ENCODE measurements around the gene UTP25. TPM values are rescaled to one million over a fixed set of nuclear protein-coding genes. Genes with fewer than 3 reads are reported as not detected.
A peak's percentile ranks its signal among the peaks of the same experiment; 100 is the strongest.

Gene UTP25
- total RNA-seq (6.2 TPM), polyA plus RNA-seq (2.9 TPM)
- long read RNA-seq, donor 1, result 0 reads
- long read RNA-seq, donor 2, full-length matches to known transcripts, result 2 of 2 reads
- long read RNA-seq, donor 2, partial matches to known transcripts, result 0 of 2 reads
- long read RNA-seq, donor 2, other reads (novel, unspliced or antisense), result 0 of 2 reads
- long read RNA-seq, donor 3, full-length matches to known transcripts, result 4 of 4 reads
- long read RNA-seq, donor 3, partial matches to known transcripts, result 0 of 4 reads
- long read RNA-seq, donor 3, other reads (novel, unspliced or antisense), result 0 of 4 reads
- long read RNA-seq, donor 4, full-length matches to known transcripts, result 1 of 1 reads
- long read RNA-seq, donor 4, partial matches to known transcripts, result 0 of 1 reads
- long read RNA-seq, donor 4, other reads (novel, unspliced or antisense), result 0 of 1 reads
- long read RNA-seq, donor 5, full-length matches to known transcripts, result 2 of 2 reads
- long read RNA-seq, donor 5, partial matches to known transcripts, result 0 of 2 reads
- long read RNA-seq, donor 5, other reads (novel, unspliced or antisense), result 0 of 2 reads
- long read RNA-seq, donor 6, full-length matches to known transcripts, result 1 of 1 reads
- long read RNA-seq, donor 6, partial matches to known transcripts, result 0 of 1 reads
- long read RNA-seq, donor 6, other reads (novel, unspliced or antisense), result 0 of 1 reads
- long read RNA-seq, donor 7, full-length matches to known transcripts, result 2 of 2 reads
- long read RNA-seq, donor 7, partial matches to known transcripts, result 0 of 2 reads
- long read RNA-seq, donor 7, other reads (novel, unspliced or antisense), result 0 of 2 reads
- long read RNA-seq, donor 8, full-length matches to known transcripts, result 1 of 1 reads
- long read RNA-seq, donor 8, partial matches to known transcripts, result 0 of 1 reads
- long read RNA-seq, donor 8, other reads (novel, unspliced or antisense), result 0 of 1 reads
- long read RNA-seq, donor 9, full-length matches to known transcripts, result 2 of 2 reads
- long read RNA-seq, donor 9, partial matches to known transcripts, result 0 of 2 reads
- long read RNA-seq, donor 9, other reads (novel, unspliced or antisense), result 0 of 2 reads
- long read RNA-seq, donor 10, result 0 reads

DNA sequence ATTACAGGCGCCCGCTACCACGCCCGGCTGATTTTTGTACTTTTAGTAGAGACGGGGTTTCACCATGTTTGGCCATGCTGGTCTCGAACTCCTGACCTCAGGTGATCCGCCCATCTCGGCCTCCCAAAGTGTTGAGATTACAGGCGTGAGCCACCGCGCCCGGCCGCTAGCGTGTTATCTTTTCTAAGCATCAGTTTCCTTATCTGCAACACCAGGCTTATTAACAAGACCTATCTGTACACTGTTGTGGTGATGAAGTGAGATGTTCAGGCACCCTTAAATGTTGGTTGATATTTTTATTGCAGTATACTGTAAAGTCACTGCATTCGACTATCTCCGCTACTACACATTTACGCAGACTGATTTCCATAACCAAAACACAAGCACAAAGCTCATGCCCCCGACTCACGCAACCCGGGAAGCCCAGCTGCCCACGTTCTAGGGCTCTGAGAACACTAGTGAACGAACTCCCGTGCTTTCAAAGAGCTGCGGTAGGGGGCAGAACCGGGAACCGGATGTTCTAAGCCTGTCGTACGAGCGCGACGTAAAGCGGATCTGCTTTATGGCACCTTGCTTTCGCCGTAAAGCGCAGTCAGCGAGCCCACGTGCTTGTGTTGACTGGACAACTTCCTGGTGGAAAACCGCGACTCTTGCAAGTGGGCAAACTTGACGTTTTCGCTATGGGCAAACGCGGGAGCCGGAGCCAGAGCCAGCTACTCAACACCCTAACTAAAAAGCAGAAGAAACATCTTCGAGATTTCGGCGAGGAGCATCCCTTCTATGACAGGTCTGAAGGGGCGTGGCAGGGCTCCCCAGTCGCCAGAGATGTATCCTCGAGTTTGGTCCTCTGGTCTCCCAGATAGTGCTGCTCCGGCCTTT is at the start of gene UTP25:
Gene UTP25 (plus strand): TSS at position 589 of the 879 bp plus-strand sequence. CDS start 92 bp downstream, at position 681.
- H3K27me3 ChIP-seq (ENCODE audit: control insufficient read depth in 2 of 2, insufficient read depth in 1 of 2, low read length in 1 of 2), result peaks cover 0 to under 1% of the 10 kb centered on the region in 2 donors
- H3K36me3 ChIP-seq (ENCODE audit: control insufficient read depth in 2 of 2, insufficient read depth in 2 of 2, low read length in 1 of 2), result peaks cover 0 to 5% of the 10 kb centered on the region in 2 donors
- H3K9me3 ChIP-seq (ENCODE audit: control insufficient read depth in 2 of 2, insufficient read depth in 1 of 2, low read length in 1 of 2), result no peaks in the 10 kb centered on the region
- peak within 1 kb of the TSS; percentile 67 to 79 for H3K4me3 ChIP-seq (ENCODE audit: low read length in 2 of 2)
- WGBS, result 17% methylated on average over 51 of the region's 51 CpGs
- DNase-seq (ENCODE audit: low read depth in 6 of 9, low spot score in 9 of 9), result peak; percentile 89 to 98 (median 93)
- no peaks in the 10 kb centered on the region for H3K4me1 ChIP-seq (ENCODE audit: control insufficient read depth in 2 of 2, insufficient read depth in 2 of 2, low read length in 2 of 2)
- peak within 1 kb of the TSS in 1 of 2 donors; percentile 66 for H3K27ac ChIP-seq (ENCODE audit: low read depth in 1 of 2, low read length in 1 of 2)

- no peak overlapping the region for H3K27ac ChIP-seq (ENCODE audit: low read depth in 1 of 2, low read length in 1 of 2)
- DNase-seq (ENCODE audit: low read depth in 6 of 9, low spot score in 9 of 9), result no peak
These were observed 49.7 kb upstream of the UTP25 start for GRCh38 chr1:209778102-209778501.

GRCh38 chr1:209780268-209780667 is 47.5 kb upstream of the UTP25 start:
- H3K4me1 ChIP-seq (ENCODE audit: control insufficient read depth in 2 of 2, insufficient read depth in 2 of 2, low read length in 2 of 2), result peaks cover 10 to 16% of the 10 kb centered on the region in 2 donors
- H3K36me3 ChIP-seq (ENCODE audit: control insufficient read depth in 2 of 2, insufficient read depth in 2 of 2, low read length in 1 of 2), result peaks cover 40 to 73% of the 10 kb centered on the region in 2 donors
- DNase-seq (ENCODE audit: low read depth in 6 of 9, low spot score in 9 of 9), result no peak
- no peak overlapping the region for H3K4me3 ChIP-seq (ENCODE audit: low read length in 2 of 2)
- H3K27me3 ChIP-seq (ENCODE audit: control insufficient read depth in 2 of 2, insufficient read depth in 1 of 2, low read length in 1 of 2), result no peaks in the 10 kb centered on the region
- WGBS, result 96% methylated on average over 4 of the region's 4 CpGs
- H3K9me3 ChIP-seq (ENCODE audit: control insufficient read depth in 2 of 2, insufficient read depth in 1 of 2, low read length in 1 of 2), result no peaks in the 10 kb centered on the region
- no peak overlapping the region for H3K27ac ChIP-seq (ENCODE audit: low read depth in 1 of 2, low read length in 1 of 2)

More at GRCh38 chr1:209778102-209778501, 49.7 kb upstream of the UTP25 start:
- 98% methylated on average over 1 of the region's 1 CpG for WGBS
- H3K4me3 ChIP-seq (ENCODE audit: low read length in 2 of 2), result no peak overlapping the region
- peaks cover 59 to 91% of the 10 kb centered on the region in 2 donors for H3K36me3 ChIP-seq (ENCODE audit: control insufficient read depth in 2 of 2, insufficient read depth in 2 of 2, low read length in 1 of 2)
- H3K9me3 ChIP-seq (ENCODE audit: control insufficient read depth in 2 of 2, insufficient read depth in 1 of 2, low read length in 1 of 2), result no peaks in the 10 kb centered on the region
- H3K27me3 ChIP-seq (ENCODE audit: control insufficient read depth in 2 of 2, insufficient read depth in 1 of 2, low read length in 1 of 2), result no peaks in the 10 kb centered on the region
- H3K4me1 ChIP-seq (ENCODE audit: control insufficient read depth in 2 of 2, insufficient read depth in 2 of 2, low read length in 2 of 2), result peaks cover under 1% of the 10 kb centered on the region in 2 donors

DNA sequence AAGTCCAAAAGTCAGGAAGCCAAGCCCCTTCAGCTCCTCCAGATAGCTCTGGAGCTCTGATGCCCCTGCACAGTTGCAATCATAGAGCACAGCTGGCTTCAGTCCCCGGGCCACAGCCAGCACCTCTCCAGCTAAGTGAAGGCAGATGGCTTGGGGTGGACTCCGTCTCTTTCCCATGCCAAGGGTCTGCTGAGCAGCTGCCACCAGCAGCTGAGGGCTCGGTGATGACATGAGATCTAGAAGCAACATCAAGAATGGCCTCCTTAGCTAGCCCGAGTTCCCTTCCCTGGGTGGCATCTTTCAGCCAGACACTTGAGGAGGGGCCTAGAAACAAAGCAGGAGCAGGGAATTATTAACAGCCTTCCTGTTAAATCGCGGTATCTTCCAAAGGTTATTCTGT is 44.4 kb upstream of the UTP25 start:
- Histone ChIP-seq H3K27me3 (ENCODE audit: control insufficient read depth in 2 of 2, insufficient read depth in 1 of 2, low read length in 1 of 2) (peaks cover 5 to 8% of the 10 kb centered on the region in 2 donors), H3K9me3 (ENCODE audit: control insufficient read depth in 2 of 2, insufficient read depth in 1 of 2, low read length in 1 of 2) (peaks cover 0 to 1% of the 10 kb centered on the region in 2 donors), H3K4me1 (ENCODE audit: control insufficient read depth in 2 of 2, insufficient read depth in 2 of 2, low read length in 2 of 2) (peaks cover 10 to 16% of the 10 kb centered on the region in 2 donors), H3K4me3 (ENCODE audit: low read length in 2 of 2) (no peak overlapping the region), H3K36me3 (ENCODE audit: control insufficient read depth in 2 of 2, insufficient read depth in 2 of 2, low read length in 1 of 2) (peaks cover 12 to 42% of the 10 kb centered on the region in 2 donors), H3K27ac (ENCODE audit: low read depth in 1 of 2, low read length in 1 of 2) (no peak overlapping the region)
- DNase-seq (ENCODE audit: low read depth in 6 of 9, low spot score in 9 of 9), result no peak
- 89% methylated on average over 6 of the region's 6 CpGs for WGBS

DNA sequence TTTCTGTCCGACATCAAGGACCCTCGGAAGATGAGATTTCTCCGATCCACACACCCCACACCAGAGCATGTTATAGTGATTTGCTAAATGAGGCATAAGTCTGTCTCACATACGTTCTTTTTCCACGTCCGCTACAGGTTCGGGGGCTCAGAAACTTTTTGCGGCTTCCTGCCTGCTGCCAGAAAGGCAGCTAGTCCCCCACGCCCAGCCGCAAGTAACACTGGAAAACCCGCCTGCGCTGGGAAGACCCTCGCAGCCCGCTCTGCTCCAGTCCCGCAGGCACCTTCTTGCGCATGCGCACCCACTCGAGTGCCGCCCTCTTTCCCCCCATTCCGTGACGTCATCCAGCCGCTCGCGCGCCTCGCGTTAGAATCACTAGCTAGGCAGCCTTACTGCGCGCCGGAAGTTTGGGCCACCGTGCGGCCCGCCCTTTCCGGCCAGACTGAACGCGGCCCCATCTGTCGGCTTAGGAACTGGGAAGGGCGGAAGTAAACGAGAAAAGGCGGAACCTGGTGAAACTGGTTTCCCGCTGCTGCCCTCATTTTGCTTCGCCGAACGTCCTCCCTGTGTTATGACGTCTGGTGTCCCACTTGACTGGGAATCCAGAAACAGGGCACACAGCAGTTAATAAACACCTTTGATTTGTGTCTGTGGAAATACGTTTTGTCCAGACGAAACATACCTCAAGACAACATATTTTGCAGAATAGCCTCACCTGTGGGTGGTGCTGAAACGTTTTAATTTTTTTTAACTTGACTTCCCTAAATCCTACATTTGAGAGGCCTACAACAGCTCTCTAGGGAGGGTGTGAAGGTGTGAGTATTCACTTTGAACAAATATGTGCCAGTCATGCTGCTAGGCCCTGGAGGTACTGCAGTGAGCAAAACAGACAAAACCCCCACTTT is 43.3 kb upstream of the UTP25 start, which contains the start of gene C1orf74:
Gene C1orf74 (minus strand): TSS at position 295 of the 905 bp plus-strand sequence. CDS start 925 bp downstream, outside the sequence.
- peaks cover 0 to 1% of the 10 kb centered on the region in 2 donors for H3K9me3 ChIP-seq (ENCODE audit: control insufficient read depth in 2 of 2, insufficient read depth in 1 of 2, low read length in 1 of 2)
- 4% methylated on average over 48 of the region's 48 CpGs for WGBS
- peaks cover 12 to 31% of the 10 kb centered on the region in 2 donors for H3K36me3 ChIP-seq (ENCODE audit: control insufficient read depth in 2 of 2, insufficient read depth in 2 of 2, low read length in 1 of 2)
- peaks cover 10 to 16% of the 10 kb centered on the region in 2 donors for H3K4me1 ChIP-seq (ENCODE audit: control insufficient read depth in 2 of 2, insufficient read depth in 2 of 2, low read length in 2 of 2)
- H3K27me3 ChIP-seq (ENCODE audit: control insufficient read depth in 2 of 2, insufficient read depth in 1 of 2, low read length in 1 of 2), result peaks cover 5 to 8% of the 10 kb centered on the region in 2 donors
- peak within 1 kb of the TSS; percentile 74 to 91 for H3K27ac ChIP-seq (ENCODE audit: low read depth in 1 of 2, low read length in 1 of 2)
- DNase-seq (ENCODE audit: low read depth in 6 of 9, low spot score in 9 of 9), result peak; percentile 95 to 99 (median 97)
- H3K4me3 ChIP-seq (ENCODE audit: low read length in 2 of 2), result peak within 1 kb of the TSS; percentile 52 to 61

DNA sequence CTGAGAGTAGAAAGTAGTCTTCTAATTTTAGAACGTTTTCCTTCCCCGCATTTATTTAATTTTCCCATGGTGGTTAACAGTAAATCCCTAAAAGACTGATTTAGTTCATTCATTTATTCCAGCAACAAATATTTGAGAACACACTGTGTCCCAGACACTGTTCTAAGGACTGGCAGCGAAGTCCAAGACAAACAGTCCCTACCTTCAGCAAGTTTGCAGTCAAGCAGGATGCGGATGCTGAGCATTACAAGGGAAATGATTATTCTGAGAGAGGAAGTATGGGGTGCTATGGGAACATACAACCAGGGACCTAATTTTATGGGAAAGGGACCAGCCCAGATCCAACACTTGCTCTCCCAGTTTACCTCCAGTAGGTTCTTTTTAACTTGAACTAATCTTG is 42.2 kb upstream of the UTP25 start:
- Histone ChIP-seq H3K27ac (ENCODE audit: low read depth in 1 of 2, low read length in 1 of 2) (no peak overlapping the region), H3K4me1 (ENCODE audit: control insufficient read depth in 2 of 2, insufficient read depth in 2 of 2, low read length in 2 of 2) (peaks cover 10 to 16% of the 10 kb centered on the region in 2 donors), H3K27me3 (ENCODE audit: control insufficient read depth in 2 of 2, insufficient read depth in 1 of 2, low read length in 1 of 2) (peaks cover 8% of the 10 kb centered on the region in 2 donors), H3K36me3 (ENCODE audit: control insufficient read depth in 2 of 2, insufficient read depth in 2 of 2, low read length in 1 of 2) (peaks cover 8 to 20% of the 10 kb centered on the region in 2 donors), H3K9me3 (ENCODE audit: control insufficient read depth in 2 of 2, insufficient read depth in 1 of 2, low read length in 1 of 2) (peaks cover 0 to 1% of the 10 kb centered on the region in 2 donors), H3K4me3 (ENCODE audit: low read length in 2 of 2) (no peak overlapping the region)
- no peak for DNase-seq (ENCODE audit: low read depth in 6 of 9, low spot score in 9 of 9)
- WGBS, result 98% methylated on average over 4 of the region's 4 CpGs

DNA sequence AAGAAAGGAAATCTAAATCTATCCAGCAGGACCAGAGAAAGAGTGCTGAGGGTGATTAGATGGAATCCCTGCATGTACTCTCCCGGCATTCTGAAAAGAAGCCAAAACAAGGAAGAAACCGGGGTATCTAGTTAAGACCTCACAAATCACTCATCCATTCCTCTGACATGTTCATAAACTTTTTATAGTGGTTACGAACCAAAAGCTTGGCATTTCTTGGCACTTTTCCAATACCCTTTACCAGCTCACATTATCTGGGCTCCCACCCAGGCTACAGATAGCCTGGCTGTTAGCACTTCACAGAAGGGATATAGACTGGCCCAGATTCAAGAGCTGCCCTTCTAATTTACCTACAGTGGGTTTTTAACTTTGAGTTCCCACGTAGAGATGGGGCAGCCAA is 41.6 kb upstream of the UTP25 start:
- peaks cover 0 to 1% of the 10 kb centered on the region in 2 donors for H3K9me3 ChIP-seq (ENCODE audit: control insufficient read depth in 2 of 2, insufficient read depth in 1 of 2, low read length in 1 of 2)
- H3K4me1 ChIP-seq (ENCODE audit: control insufficient read depth in 2 of 2, insufficient read depth in 2 of 2, low read length in 2 of 2), result peaks cover 10 to 16% of the 10 kb centered on the region in 2 donors
- DNase-seq (ENCODE audit: low read depth in 6 of 9, low spot score in 9 of 9), result no peak
- peaks cover 8 to 9% of the 10 kb centered on the region in 2 donors for H3K27me3 ChIP-seq (ENCODE audit: control insufficient read depth in 2 of 2, insufficient read depth in 1 of 2, low read length in 1 of 2)
- no peak overlapping the region for H3K27ac ChIP-seq (ENCODE audit: low read depth in 1 of 2, low read length in 1 of 2)
- peaks cover 7 to 14% of the 10 kb centered on the region in 2 donors for H3K36me3 ChIP-seq (ENCODE audit: control insufficient read depth in 2 of 2, insufficient read depth in 2 of 2, low read length in 1 of 2)
- no peak overlapping the region for H3K4me3 ChIP-seq (ENCODE audit: low read length in 2 of 2)
- 70% methylated on average over 4 of the region's 4 CpGs for WGBS
